ENCODE results near the gene SASH1. TPM values are rescaled to one million over a fixed set of nuclear protein-coding genes. Genes with fewer than 3 reads are reported as not detected.

Gene SASH1
- total and polyA plus RNA-seq, 2 donors (not counting 1 experiment from before 2014, with no cell fraction given), result 38.6 to 44.6 TPM

GRCh38 chr6:148493424-148493823 lies 150.8 kb downstream of the SASH1 start:
- no peak overlapping the region for H3K9ac ChIP-seq (ENCODE audit: insufficient read depth, low read length)
- no peaks in the 10 kb centered on the region for H3K27me3 ChIP-seq (ENCODE audit: control insufficient read depth, insufficient read depth, low read length)
- peaks cover 6% of the 10 kb centered on the region for H3K4me1 ChIP-seq (ENCODE audit: control insufficient read depth, extremely low read depth, insufficient read depth, low read length)
- no peak overlapping the region for H2AFZ ChIP-seq (ENCODE audit: low read length)
- no peak for TF ChIP-seq EZH2 (IDR thresholded peaks at IDR 0.05; ENCODE audit: low read length, missing control alignments)
- TF ChIP-seq CTCF (conservative IDR thresholded peaks at IDR 0.05 in 1 of 2, IDR thresholded peaks at IDR 0.05 in 1 of 2; ENCODE audit: low read depth in 1 of 2, low read length in 2 of 2), result no peak
- H3K36me3 ChIP-seq (ENCODE audit: control insufficient read depth, insufficient read depth, low read length), result no peaks in the 10 kb centered on the region
- H3K27ac ChIP-seq (ENCODE audit: insufficient read depth, low read length), result peak overlapping the region; percentile 16
- no peak overlapping the region for H3K4me3 ChIP-seq (replicated peaks in 1 of 4; ENCODE audit: control extremely low read depth in 1 of 4, insufficient read depth in 1 of 4, low read depth in 3 of 4, low read length in 4 of 4)
- DNase-seq (ENCODE audit: low read depth in 2 of 2), result no peak
- H3K79me2 ChIP-seq (ENCODE audit: control insufficient read depth, insufficient read depth, low read length), result no peaks in the 10 kb centered on the region
- H4K20me1 ChIP-seq (ENCODE audit: control insufficient read depth, extremely low read depth, insufficient read depth, low read length), result no peaks in the 10 kb centered on the region
- H3K9me3 ChIP-seq (ENCODE audit: control insufficient read depth, insufficient read depth, low read depth, low read length), result no peaks in the 10 kb centered on the region
- H3K4me2 ChIP-seq (ENCODE audit: extremely low read depth, insufficient read depth, low read length), result no peak overlapping the region

DNA sequence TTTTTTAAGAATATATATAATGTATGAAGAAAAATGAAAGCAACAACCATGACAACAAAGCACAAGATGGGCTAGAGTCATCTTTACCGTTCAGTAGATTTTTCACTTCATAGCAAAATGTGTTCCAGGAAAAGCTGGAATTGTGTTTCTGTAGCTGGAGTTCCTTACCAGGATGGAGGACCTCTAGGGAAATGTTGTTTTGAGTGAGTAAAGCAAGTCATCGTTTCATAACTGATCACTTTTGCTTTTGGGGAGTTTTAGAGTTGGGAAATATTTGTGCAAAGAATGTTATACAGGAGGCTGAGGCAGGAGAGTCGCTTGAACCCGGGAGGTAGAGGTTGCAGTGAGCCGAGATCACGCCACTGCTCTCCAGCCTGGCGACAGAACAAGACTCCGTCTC lies 151.6 kb downstream of the SASH1 start:
- no peak overlapping the region for H3K4me3 ChIP-seq (replicated peaks in 1 of 4; ENCODE audit: control extremely low read depth in 1 of 4, insufficient read depth in 1 of 4, low read depth in 3 of 4, low read length in 4 of 4)
- H3K9ac ChIP-seq (ENCODE audit: insufficient read depth, low read length), result no peak overlapping the region
- H3K9me3 ChIP-seq (ENCODE audit: control insufficient read depth, insufficient read depth, low read depth, low read length), result no peaks in the 10 kb centered on the region
- no peak overlapping the region for H2AFZ ChIP-seq (ENCODE audit: low read length)
- TF ChIP-seq CTCF (conservative IDR thresholded peaks at IDR 0.05 in 1 of 2, IDR thresholded peaks at IDR 0.05 in 1 of 2; ENCODE audit: low read depth in 1 of 2, low read length in 2 of 2), result no peak
- no peak for TF ChIP-seq EZH2 (IDR thresholded peaks at IDR 0.05; ENCODE audit: low read length, missing control alignments)
- peaks cover 6% of the 10 kb centered on the region for H3K4me1 ChIP-seq (ENCODE audit: control insufficient read depth, extremely low read depth, insufficient read depth, low read length)
- H3K27me3 ChIP-seq (ENCODE audit: control insufficient read depth, insufficient read depth, low read length), result no peaks in the 10 kb centered on the region
- peak overlapping the region; percentile 40 for H3K4me2 ChIP-seq (ENCODE audit: extremely low read depth, insufficient read depth, low read length)
- H3K79me2 ChIP-seq (ENCODE audit: control insufficient read depth, insufficient read depth, low read length), result no peaks in the 10 kb centered on the region
- no peaks in the 10 kb centered on the region for H4K20me1 ChIP-seq (ENCODE audit: control insufficient read depth, extremely low read depth, insufficient read depth, low read length)
- DNase-seq (ENCODE audit: low read depth in 2 of 2), result no peak
- no peaks in the 10 kb centered on the region for H3K36me3 ChIP-seq (ENCODE audit: control insufficient read depth, insufficient read depth, low read length)
- peak overlapping the region; percentile 5 for H3K27ac ChIP-seq (ENCODE audit: insufficient read depth, low read length)

DNA sequence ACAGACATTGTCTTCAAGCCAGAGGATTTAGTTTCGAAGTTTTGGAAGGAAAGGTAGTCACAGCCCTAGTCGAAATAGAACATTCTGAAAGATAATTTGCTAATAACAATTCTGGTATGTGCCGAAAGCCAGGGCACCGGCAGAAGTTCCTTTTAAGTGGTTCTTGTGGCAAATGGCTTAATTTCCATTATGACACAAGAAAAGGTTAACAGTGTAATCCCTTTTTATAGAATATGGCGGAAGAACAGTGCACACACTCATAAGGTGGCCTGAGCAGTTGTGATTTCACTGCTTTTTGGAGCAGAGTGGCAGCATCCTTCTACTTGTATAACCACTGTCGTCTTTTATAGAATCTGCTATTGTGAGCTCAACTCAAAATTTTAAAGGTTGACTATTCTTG lies 152.4 kb downstream of the SASH1 start:
- Histone ChIP-seq H3K4me2 (ENCODE audit: extremely low read depth, insufficient read depth, low read length) (no peak overlapping the region), H4K20me1 (ENCODE audit: control insufficient read depth, extremely low read depth, insufficient read depth, low read length) (no peaks in the 10 kb centered on the region), H3K4me1 (ENCODE audit: control insufficient read depth, extremely low read depth, insufficient read depth, low read length) (peaks cover 6% of the 10 kb centered on the region), H3K9ac (ENCODE audit: insufficient read depth, low read length) (no peak overlapping the region), H3K36me3 (ENCODE audit: control insufficient read depth, insufficient read depth, low read length) (no peaks in the 10 kb centered on the region), H2AFZ (ENCODE audit: low read length) (no peak overlapping the region), H3K79me2 (ENCODE audit: control insufficient read depth, insufficient read depth, low read length) (no peaks in the 10 kb centered on the region), H3K27me3 (ENCODE audit: control insufficient read depth, insufficient read depth, low read length) (no peaks in the 10 kb centered on the region), H3K4me3 (replicated peaks in 1 of 4; ENCODE audit: control extremely low read depth in 1 of 4, insufficient read depth in 1 of 4, low read depth in 3 of 4, low read length in 4 of 4) (no peak overlapping the region), H3K9me3 (ENCODE audit: control insufficient read depth, insufficient read depth, low read depth, low read length) (no peaks in the 10 kb centered on the region), H3K27ac (ENCODE audit: insufficient read depth, low read length) (no peak overlapping the region)
- DNase-seq (ENCODE audit: low read depth in 2 of 2), result peak in 1 of 2 donors; percentile 52
- TF ChIP-seq EZH2 (IDR thresholded peaks at IDR 0.05; ENCODE audit: low read length, missing control alignments) (no peak), CTCF (conservative IDR thresholded peaks at IDR 0.05 in 1 of 2, IDR thresholded peaks at IDR 0.05 in 1 of 2; ENCODE audit: low read depth in 1 of 2, low read length in 2 of 2) (no peak)
